A172 (cell line): ENCODE data around the gene DOCK3. TPM values are rescaled to one million over a fixed set of nuclear protein-coding genes. Genes with fewer than 3 reads are reported as not detected.
"Not testable (repeated sequence)": the region's sequence is repeated elsewhere in the genome, so short reads cannot be mapped to it uniquely, and the experiment has no call there.

Experiments used
- DNase-seq: peaks from one replicate; pipeline ENCODE4 v3.0.0-alpha.2; 2015; ENCODE audit warnings: low spot score
- total RNA-seq: library from RNA; depleted of rRNA; stranded (reverse); fragments of >200 nt; shearing (Covaris generic); gene quantifications from 2 replicates; pipeline ENCODE4 v1.2.3, GENCODE V29; 2014

Gene DOCK3
- total RNA-seq, 1 experiment from 2014 or later, result 1.4 TPM

- no peak for DNase-seq
Observed at GRCh38 chr3:51357856-51358255, 683.1 kb downstream of the DOCK3 start.

- no peak for DNase-seq
Observed at GRCh38 chr3:51358981-51359380, 684.3 kb downstream of the DOCK3 start.

GRCh38 chr3:51360806-51361205, 686.1 kb downstream of the DOCK3 start:
- DNase-seq, result no peak

- DNase-seq, result no peak
Observed at GRCh38 chr3:51361746-51362145, 687.0 kb downstream of the DOCK3 start.

GRCh38 chr3:51362476-51362875, 687.7 kb downstream of the DOCK3 start:
- DNase-seq, result no peak

- not testable (repeated sequence) for DNase-seq
Observed at GRCh38 chr3:51368276-51368675, 693.5 kb downstream of the DOCK3 start.

GRCh38 chr3:51371943-51372557, 697.3 kb downstream of the DOCK3 start:
- peak; percentile 56 for DNase-seq

- no peak for DNase-seq
Observed at GRCh38 chr3:51373658-51374421, 699.1 kb downstream of the DOCK3 start.

GRCh38 chr3:51374456-51374855, 699.7 kb downstream of the DOCK3 start:
- no peak for DNase-seq

- no peak for DNase-seq
Observed at GRCh38 chr3:51375136-51375535, 700.4 kb downstream of the DOCK3 start.

- DNase-seq, result no peak
Observed at GRCh38 chr3:51375571-51375970, 700.8 kb downstream of the DOCK3 start.

- no peak for DNase-seq
Observed at GRCh38 chr3:51378065-51378464, 703.3 kb downstream of the DOCK3 start.

GRCh38 chr3:51378726-51379125, 704.0 kb downstream of the DOCK3 start:
- DNase-seq, result no peak

- DNase-seq, result no peak
Observed at GRCh38 chr3:51379301-51379700, 704.6 kb downstream of the DOCK3 start.

- no peak for DNase-seq
Observed at GRCh38 chr3:51379746-51380455, 705.2 kb downstream of the DOCK3 start.

- no peak for DNase-seq
Observed at GRCh38 chr3:51380601-51381332, 706.0 kb downstream of the DOCK3 start.

GRCh38 chr3:51381333-51381705, 706.6 kb downstream of the DOCK3 start:
- DNase-seq, result no peak

- DNase-seq, result no peak
Observed at GRCh38 chr3:51382076-51382745, 707.5 kb downstream of the DOCK3 start.

- no peak for DNase-seq
Observed at GRCh38 chr3:51382947-51383578, 708.3 kb downstream of the DOCK3 start.

- no peak for DNase-seq
Observed at GRCh38 chr3:51384055-51384725, 709.5 kb downstream of the DOCK3 start.
